ENCODE measurements around the gene HDGFL3.

Gene HDGFL3

GRCh38 chr15:83123529-83123928, 84.1 kb downstream of the HDGFL3 start:
- DNase-seq: no peak

GRCh38 chr15:83119968-83120581, 87.5 kb downstream of the HDGFL3 start:
- DNase-seq: no peak

- no peak for DNase-seq
Observed at GRCh38 chr15:83118968-83119367, 88.7 kb downstream of the HDGFL3 start.

GRCh38 chr15:83118291-83118827, 89.3 kb downstream of the HDGFL3 start:
- DNase-seq: no peak

GRCh38 chr15:83115831-83116565, 91.6 kb downstream of the HDGFL3 start:
- DNase-seq: no peak

GRCh38 chr15:83115410-83115809, 92.2 kb downstream of the HDGFL3 start:
- no peak for DNase-seq

GRCh38 chr15:83114856-83115255, 92.8 kb downstream of the HDGFL3 start:
- no peak for DNase-seq

GRCh38 chr15:83113881-83114674, 93.5 kb downstream of the HDGFL3 start:
- DNase-seq: no peak

- no peak for DNase-seq
Observed at GRCh38 chr15:83112956-83113299, 94.7 kb downstream of the HDGFL3 start.

- no peak for DNase-seq
Observed at GRCh38 chr15:83112233-83112955, 95.2 kb downstream of the HDGFL3 start.

- no peak for DNase-seq
Observed at GRCh38 chr15:83111149-83111548, 96.5 kb downstream of the HDGFL3 start.

- DNase-seq: no peak
Observed at GRCh38 chr15:83110381-83110780, 97.2 kb downstream of the HDGFL3 start.

- no peak for DNase-seq
Observed at GRCh38 chr15:83109532-83109931, 98.1 kb downstream of the HDGFL3 start.

GRCh38 chr15:83108266-83109219, 99.1 kb downstream of the HDGFL3 start:
- DNase-seq: no peak

GRCh38 chr15:83107841-83108181, 99.8 kb downstream of the HDGFL3 start:
- no peak for DNase-seq

GRCh38 chr15:83106994-83107840, 100.4 kb downstream of the HDGFL3 start, which contains the start of gene TM6SF1:
TSS of gene TM6SF1 (plus strand) at chr15:83107645. CDS start at chr15:83107681, 36 bp downstream.
- no peak for DNase-seq

- DNase-seq: no peak
Observed at GRCh38 chr15:83105440-83105839, 102.2 kb downstream of the HDGFL3 start.

GRCh38 chr15:83104141-83104540, 103.5 kb downstream of the HDGFL3 start:
- DNase-seq: no peak

GRCh38 chr15:83102346-83102745, 105.3 kb downstream of the HDGFL3 start:
- DNase-seq: no peak

GRCh38 chr15:83100097-83100646, 107.5 kb downstream of the HDGFL3 start:
- no peak for DNase-seq

- no peak for DNase-seq
Observed at GRCh38 chr15:83099290-83099689, 108.3 kb downstream of the HDGFL3 start.

Data from NCI-H187 treated with DMSO at 0.1 percent for 48 hours (cell line).